H9 (cell line): ENCODE data around the gene NRK. TPM values are rescaled to one million over a fixed set of nuclear protein-coding genes. Genes with fewer than 3 reads are reported as not detected.

Experiments used
- DNase-seq: peaks from one replicate; pipeline ENCODE4 v3.0.0-alpha.2; 2017
- H2AFZ ChIP-seq: one replicate; pipeline ENCODE4 v1.6.1; 2013; ENCODE audit warnings: mild to moderate bottlenecking, low read length, control low read depth, moderate library complexity
- H2AK5ac ChIP-seq: 2 replicates; pipeline ENCODE4 v1.6.1; 2013; ENCODE audit warnings: low read length, control low read depth, mixed read lengths; ENCODE audit not compliant: insufficient read length
- H2BK120ac ChIP-seq: one replicate; pipeline ENCODE4 v1.6.1; 2013; ENCODE audit warnings: low read depth, mild to moderate bottlenecking, low read length, control low read depth, inconsistent platforms; ENCODE audit not compliant: poor library complexity, severe bottlenecking
- H2BK12ac ChIP-seq: 2 replicates; pipeline ENCODE4 v1.6.1; 2013; ENCODE audit warnings: low read length, control low read depth, mixed read lengths, low read depth; ENCODE audit not compliant: insufficient read length
- H2BK15ac ChIP-seq: 2 replicates; pipeline ENCODE4 v1.6.1; 2013; ENCODE audit warnings: low read depth, low read length, control low read depth
- H2BK20ac ChIP-seq: one replicate; pipeline ENCODE4 v1.6.1; 2013; ENCODE audit warnings: low read depth, mild to moderate bottlenecking, low read length, control low read depth, inconsistent platforms; ENCODE audit not compliant: poor library complexity, severe bottlenecking
- H2BK5ac ChIP-seq: 2 replicates; pipeline ENCODE4 v1.6.1; 2013; ENCODE audit warnings: low read length, control low read depth, mixed read lengths; ENCODE audit not compliant: insufficient read length
- H3K14ac ChIP-seq: 2 replicates; pipeline ENCODE4 v1.6.1; 2013; ENCODE audit warnings: low read length, control low read depth; ENCODE audit not compliant: insufficient read depth
- H3K18ac ChIP-seq: 2 replicates; pipeline ENCODE4 v1.6.1; 2013; ENCODE audit warnings: low read depth, mild to moderate bottlenecking, mixed read lengths, low read length, control low read depth; ENCODE audit not compliant: insufficient read length
- H3K23ac ChIP-seq: 2 replicates; pipeline ENCODE4 v1.6.1; 2013; ENCODE audit warnings: low read length, control low read depth, mixed read lengths, low read depth; ENCODE audit not compliant: insufficient read length
- H3K23me2 ChIP-seq: 2 replicates; pipeline ENCODE4 v1.6.1; 2013; ENCODE audit warnings: low read depth, mild to moderate bottlenecking, mixed read lengths, low read length, control low read depth; ENCODE audit not compliant: insufficient read length, poor library complexity, severe bottlenecking
- H3K27ac ChIP-seq: 2 replicates; pipeline ENCODE4 v1.5.1; 2013; ENCODE audit warnings: low read length, control low read depth, mixed read lengths, low read depth; ENCODE audit not compliant: insufficient read length
- H3K27me3 ChIP-seq: 2 replicates; pipeline ENCODE4 v1.6.1; 2013; ENCODE audit warnings: low read length, control low read depth, inconsistent platforms; ENCODE audit not compliant: insufficient read depth
- H3K4ac ChIP-seq: 2 replicates; pipeline ENCODE4 v1.6.1; 2013; ENCODE audit warnings: low read depth, mild to moderate bottlenecking, control low read depth, inconsistent platforms, low read length, moderate library complexity
- H3K4me1 ChIP-seq: 2 replicates; pipeline ENCODE4 v1.6.1; 2013; ENCODE audit warnings: low read length, control low read depth, inconsistent platforms; ENCODE audit not compliant: insufficient read depth
- H3K4me2 ChIP-seq: 2 replicates; pipeline ENCODE4 v1.6.1; 2013; ENCODE audit warnings: low read length, control low read depth, mixed read lengths; ENCODE audit not compliant: insufficient read length, insufficient read depth
- H3K56ac ChIP-seq: 2 replicates; pipeline ENCODE4 v1.6.1; 2013; ENCODE audit warnings: low read depth, mild to moderate bottlenecking, mixed read lengths, low read length, control low read depth; ENCODE audit not compliant: insufficient read length
- H3K79me1 ChIP-seq: 2 replicates; pipeline ENCODE4 v1.6.1; 2013; ENCODE audit warnings: low read depth, mild to moderate bottlenecking, moderate library complexity, low read length, control low read depth, inconsistent platforms; ENCODE audit not compliant: insufficient read depth, poor library complexity, severe bottlenecking
- H3K79me2 ChIP-seq: 2 replicates; pipeline ENCODE4 v1.6.1; 2013; ENCODE audit warnings: low read length, control low read depth, inconsistent platforms; ENCODE audit not compliant: insufficient read depth
- H3K9ac ChIP-seq: 2 replicates; pipeline ENCODE4 v1.6.1; 2013; ENCODE audit warnings: low read length, control low read depth, mixed read lengths; ENCODE audit not compliant: insufficient read length; ENCODE audit errors: extremely low read depth
- H3K9me3 ChIP-seq: one replicate; pipeline ENCODE4 v1.6.1; 2013; ENCODE audit warnings: low read depth, low read length, inconsistent platforms; ENCODE audit not compliant: control insufficient read depth
- H3T11ph ChIP-seq: one replicate; pipeline ENCODE4 v1.6.1; 2013; ENCODE audit warnings: mild to moderate bottlenecking, low read length, control low read depth, inconsistent platforms
- H4K20me1 ChIP-seq: one replicate; pipeline ENCODE4 v1.6.1; 2013; ENCODE audit not compliant: control insufficient read depth, insufficient read length, insufficient read depth
- H4K5ac ChIP-seq: 2 replicates; pipeline ENCODE4 v1.6.1; 2013; ENCODE audit warnings: low read depth, mild to moderate bottlenecking, mixed read lengths, low read length, control low read depth; ENCODE audit not compliant: insufficient read length
- H4K8ac ChIP-seq: replicated peaks from 2 replicates; pipeline ENCODE4 v1.6.1; 2013; ENCODE audit warnings: low read length, control low read depth, mixed read lengths, low read depth; ENCODE audit not compliant: insufficient read length
- H4K91ac ChIP-seq: 2 replicates; pipeline ENCODE4 v1.6.1; 2013; ENCODE audit warnings: low read depth, mild to moderate bottlenecking, moderate library complexity, mixed read lengths, low read length, control low read depth; ENCODE audit not compliant: insufficient read length
- H3K27ac Mint-ChIP-seq, 3 experiments: 2 replicates in 2 of 3; 3 replicates in 1 of 3; pipeline ENCODE4 v1.8.0; 2020 to 2021; ENCODE audit warnings: mixed read lengths in 3 of 3, mild to moderate bottlenecking in 1 of 3, moderate library complexity in 1 of 3
- H3K27me3 Mint-ChIP-seq: 2 replicates; pipeline ENCODE4 v1.8.0; 2021; ENCODE audit warnings: low read depth, mild to moderate bottlenecking, moderate library complexity, mixed read lengths
- H3K36me3 Mint-ChIP-seq, 3 experiments: 2 replicates in 2 of 3; 3 replicates in 1 of 3; pipeline ENCODE4 v1.8.0; 2020 to 2021; ENCODE audit warnings: low read depth in 3 of 3, mixed read lengths in 3 of 3; ENCODE audit not compliant: insufficient read depth in 1 of 3
- H3K4me1 Mint-ChIP-seq, 2 experiments: 2 replicates each; pipeline ENCODE4 v1.8.0; 2020; ENCODE audit warnings: mixed read lengths in 2 of 2
- H3K4me3 Mint-ChIP-seq, 2 experiments: 2 replicates in 1 of 2; 3 replicates in 1 of 2; pipeline ENCODE4 v1.8.0; 2020 to 2021; ENCODE audit warnings: mild to moderate bottlenecking in 2 of 2, mixed read lengths in 2 of 2, moderate library complexity in 1 of 2
- H3K9me3 Mint-ChIP-seq, 2 experiments: 2 replicates in 1 of 2; 3 replicates in 1 of 2; pipeline ENCODE4 v1.8.0; 2020; ENCODE audit warnings: mild to moderate bottlenecking in 2 of 2, mixed read lengths in 2 of 2, moderate library complexity in 1 of 2
- CTCF ChIP-seq: fragments of 200-600 bp; sonication (generic); conservative IDR thresholded peaks from 3 replicates; pipeline ENCODE4 v1.8.0; 2021; ENCODE audit warnings: antibody characterized with exemption, mild to moderate bottlenecking
- WGBS: extraction: QIAGEN DNeasy Blood & Tissue Kit; methylation state at CpG from one replicate; pipeline ENCODE4 v1.1.7; 2013; ENCODE audit warnings: missing lambda C conversion rate, low lambda C conversion rate, mixed read lengths; ENCODE audit not compliant: insufficient read length; ENCODE audit errors: extremely low coverage; 5-methylcytosine and 5-hydroxymethylcytosine counted together
- total RNA-seq: library from RNA; stranded (reverse); gene quantifications from 2 replicates; pipeline ENCODE4 v1.2.1, GENCODE V29; 2021

The NRK gene
- total RNA-seq, 1 experiment from 2014 or later, result 1.4 TPM

GRCh38 chrX:106005684-106006083, 183.3 kb downstream of the NRK start:
- Histone ChIP-seq H4K20me1 (no peaks in the 10 kb centered on the region), H3K9me3 (no peaks in the 10 kb centered on the region), H3K56ac (no peak overlapping the region), H2BK12ac (no peak overlapping the region), H3K79me1 (no peaks in the 10 kb centered on the region), H3K4me2 (no peak overlapping the region), H2AK5ac (no peak overlapping the region), H3K79me2 (no peaks in the 10 kb centered on the region), H3T11ph (no peak overlapping the region), H3K27me3 (no peaks in the 10 kb centered on the region), H3K18ac (no peak overlapping the region), H4K5ac (no peak overlapping the region), H3K14ac (no peak overlapping the region), H3K4me1 (no peaks in the 10 kb centered on the region), H2BK120ac (no peak overlapping the region), H2AFZ (no peak overlapping the region), H3K23me2 (no peaks in the 10 kb centered on the region), H2BK15ac (no peak overlapping the region), H2BK20ac (no peak overlapping the region), H2BK5ac (no peak overlapping the region), H3K23ac (no peak overlapping the region), H4K91ac (no peak overlapping the region), H3K27ac (no peak overlapping the region), H3K9ac (no peak overlapping the region), H3K4ac (no peak overlapping the region), H4K8ac (no peak overlapping the region)
- H3K4me3 Mint-ChIP-seq, result no peak overlapping the region
- H3K36me3 Mint-ChIP-seq, result no peaks in the 10 kb centered on the region; a peak in 2 of 7 replicates
- WGBS, result no CpG with 5 or more reads among the region's 2 CpGs
- TF ChIP-seq CTCF, result no peak
- peaks cover 43 to 82% of the 10 kb centered on the region in 2 experiments for H3K9me3 Mint-ChIP-seq
- no peaks in the 10 kb centered on the region for H3K4me1 Mint-ChIP-seq
- H3K27me3 Mint-ChIP-seq, result peaks cover 1% of the 10 kb centered on the region; the same call in 1 of the 2 replicates
- no peak for DNase-seq
- H3K27ac Mint-ChIP-seq, result no peak overlapping the region
